Hippocampal formation (tissue), 2 donors: ENCODE data around the gene PNRC2.
"Not testable (repeated sequence)": the region's sequence is repeated elsewhere in the genome, so short reads cannot be mapped to it uniquely, and the experiment has no call there.

Source experiments
- DNase-seq, 2 donors: peaks; one replicate each; lab custom pipeline; 2025; lab: John Stamatoyannopoulos, UW

Gene PNRC2

DNA sequence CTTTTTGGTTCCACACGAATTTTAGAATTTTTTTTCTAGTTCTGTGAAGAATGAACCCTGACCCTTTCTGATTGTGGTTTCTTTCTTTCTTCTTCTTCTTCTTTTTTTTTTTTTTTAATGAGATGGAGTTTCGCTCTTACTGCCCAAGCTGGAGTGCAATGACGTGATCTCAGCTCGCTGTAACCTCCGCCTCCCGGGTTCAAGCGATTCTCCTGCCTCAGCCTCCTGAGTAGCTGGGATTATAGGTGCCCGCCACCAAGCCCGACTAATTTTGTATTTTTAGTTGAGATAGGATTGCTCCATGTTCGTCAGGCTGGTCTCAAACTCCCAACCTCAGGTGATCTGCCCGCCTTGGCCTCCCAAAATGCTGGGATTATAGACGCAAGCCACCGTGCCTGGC is 32.4 kb downstream of the PNRC2 start:
- DNase-seq = not testable (repeated sequence)

DNA sequence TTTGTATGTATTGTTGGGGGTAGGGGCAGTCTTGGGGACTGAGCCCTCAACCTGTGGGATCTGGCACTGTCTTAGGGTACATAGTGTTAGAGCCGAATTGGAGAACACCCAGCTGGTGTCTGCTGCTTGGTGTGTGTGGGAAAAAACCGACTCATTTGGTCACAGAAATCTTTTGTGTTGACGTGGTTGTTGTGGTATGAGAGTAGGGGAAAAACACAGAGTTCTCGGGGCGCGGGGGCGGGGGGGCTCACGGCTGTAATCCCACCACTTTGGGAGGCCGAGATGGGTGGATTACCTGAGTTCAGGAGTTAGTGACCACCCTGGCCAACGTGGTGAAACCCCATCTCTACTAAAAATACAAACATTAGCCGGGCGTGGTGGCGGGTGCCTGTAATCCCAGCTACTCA is 35.8 kb downstream of the PNRC2 start:
- no peak for DNase-seq

DNA sequence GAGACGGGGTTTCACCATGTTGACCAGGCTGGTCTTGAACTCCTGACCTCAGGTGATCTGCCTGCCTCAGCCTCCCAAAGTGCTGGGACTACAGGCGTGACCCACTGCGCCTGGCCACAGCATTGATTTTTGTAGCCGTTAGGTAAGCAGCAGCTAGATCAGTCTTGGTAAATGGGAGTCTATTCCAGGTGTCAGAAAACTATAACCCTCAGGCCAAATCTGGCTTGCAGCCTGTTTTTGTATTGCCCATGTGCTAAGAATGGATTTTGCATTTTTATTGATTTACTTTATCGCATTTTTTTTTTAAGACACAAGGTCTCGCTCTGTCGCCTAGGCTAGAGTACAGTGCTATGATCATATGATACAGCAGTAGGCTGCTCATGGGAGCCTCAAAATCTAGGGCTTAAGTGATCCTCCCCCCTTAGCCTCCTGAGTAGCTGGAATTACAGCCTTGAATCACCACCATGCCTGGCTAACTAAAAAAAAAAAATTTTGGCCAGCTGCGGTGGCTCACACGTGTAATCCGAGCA is 37.1 kb downstream of the PNRC2 start:
- no peak for DNase-seq

DNA sequence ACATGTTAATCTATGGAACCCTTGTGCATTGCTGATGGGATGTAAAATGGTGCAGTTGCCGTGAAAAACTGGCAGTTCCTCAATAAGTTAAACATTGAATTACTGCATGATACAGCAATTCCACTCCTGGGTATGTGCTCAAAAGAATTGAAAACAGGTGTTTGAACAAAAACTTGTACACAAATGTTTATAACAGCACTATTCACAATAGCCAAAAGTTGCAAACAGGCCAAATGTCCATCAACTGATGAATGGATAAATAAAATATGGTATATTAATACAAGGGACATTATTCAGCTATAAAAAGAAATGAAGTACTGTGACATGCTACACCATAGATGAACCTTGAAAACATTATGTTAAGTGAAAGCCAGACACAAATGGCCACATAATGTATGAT is 38.2 kb downstream of the PNRC2 start:
- no peak for DNase-seq

DNA sequence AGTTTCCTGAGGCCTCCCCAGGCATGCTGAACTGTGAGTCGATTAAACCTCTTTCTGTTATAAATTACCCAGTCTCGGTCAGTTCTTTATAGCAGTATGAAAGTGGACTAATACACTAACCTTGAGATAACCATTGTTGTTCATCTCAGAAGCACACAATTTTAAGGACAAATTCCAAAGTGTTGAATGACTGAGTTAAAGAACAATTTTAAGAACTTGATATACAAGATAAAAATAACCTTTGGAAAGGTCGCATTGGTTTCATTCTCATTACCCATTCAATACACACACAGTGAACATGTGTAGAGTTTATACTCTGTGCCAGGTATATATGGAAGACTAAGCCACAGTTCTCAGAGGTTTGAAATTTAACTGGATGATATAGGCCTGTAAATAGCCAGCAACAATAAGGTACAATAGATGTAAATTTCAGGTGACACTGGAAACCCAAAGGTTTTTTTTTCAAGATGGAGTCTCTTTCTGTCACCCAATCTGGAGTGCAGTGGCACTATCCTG is 39.6 kb downstream of the PNRC2 start:
- no peak for DNase-seq

DNA sequence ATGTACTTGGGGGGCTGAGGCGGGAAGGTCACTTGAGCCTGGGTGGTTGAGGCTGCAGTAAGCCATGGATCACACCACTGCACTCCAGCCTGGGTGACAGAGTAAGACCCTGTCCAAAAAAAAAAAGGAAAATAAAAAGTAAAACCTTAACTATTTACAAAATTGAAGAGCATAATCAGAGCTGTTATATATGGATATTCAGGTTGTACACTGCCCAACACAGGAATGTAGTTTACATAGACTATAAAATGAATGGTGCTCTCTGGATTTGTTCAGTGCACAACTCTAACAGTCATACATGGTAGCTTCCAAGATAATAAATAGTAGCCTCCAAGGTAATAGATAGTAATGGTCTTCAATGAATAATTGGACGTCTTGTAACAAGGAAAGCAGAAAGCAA is 43.1 kb downstream of the PNRC2 start:
- DNase-seq = no peak

DNA sequence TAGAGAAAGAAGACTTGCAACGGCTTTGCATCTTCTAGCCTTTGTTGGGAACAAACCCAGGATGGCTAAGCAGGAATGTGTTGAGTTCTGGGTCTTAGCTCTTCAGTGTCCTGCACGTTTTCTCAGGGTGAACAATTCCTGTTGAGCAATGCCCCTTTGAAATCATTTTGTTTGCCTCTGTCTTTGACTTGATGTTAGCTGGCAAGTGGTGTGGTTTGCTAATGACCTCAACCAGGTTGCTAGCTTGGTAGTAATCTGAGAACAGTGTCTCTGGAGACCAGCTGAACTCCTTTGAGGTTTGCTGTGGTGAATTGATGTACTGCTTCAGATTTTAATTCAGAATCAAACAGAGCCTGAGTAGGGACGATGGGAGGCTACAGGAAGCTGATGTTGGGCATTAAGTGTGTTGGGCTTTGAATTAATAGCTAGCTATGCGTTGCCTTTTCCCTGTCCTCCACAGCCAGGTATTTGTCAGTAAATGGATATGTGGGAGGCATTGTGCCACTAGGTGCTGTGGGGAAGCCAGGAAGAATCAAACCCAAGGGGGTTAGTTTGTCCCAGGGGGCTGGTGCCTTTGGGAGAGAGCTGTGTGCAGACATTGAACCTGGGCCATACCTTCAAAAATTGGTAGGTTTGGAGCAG is 43.8 kb downstream of the PNRC2 start:
- no peak for DNase-seq

DNA sequence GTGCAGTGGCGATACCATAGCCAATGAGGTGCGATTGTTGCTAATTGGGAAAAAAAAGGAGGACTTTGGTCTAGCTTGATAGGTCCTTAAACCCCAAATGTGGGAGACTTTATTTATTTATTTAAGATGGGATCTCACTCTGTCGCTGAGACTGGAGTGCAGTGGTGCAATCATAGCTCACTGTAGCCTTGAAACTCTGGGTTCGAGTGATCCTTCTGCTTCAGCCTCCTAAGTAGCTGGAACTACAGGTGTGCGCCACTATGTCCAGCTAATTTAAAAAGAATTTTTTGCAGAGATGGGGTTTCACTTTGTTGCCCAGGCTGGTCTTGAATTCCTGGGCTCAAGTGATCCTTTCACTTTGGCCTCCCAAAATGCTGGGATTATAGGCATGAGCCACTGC is 44.5 kb downstream of the PNRC2 start:
- no peak for DNase-seq

DNA sequence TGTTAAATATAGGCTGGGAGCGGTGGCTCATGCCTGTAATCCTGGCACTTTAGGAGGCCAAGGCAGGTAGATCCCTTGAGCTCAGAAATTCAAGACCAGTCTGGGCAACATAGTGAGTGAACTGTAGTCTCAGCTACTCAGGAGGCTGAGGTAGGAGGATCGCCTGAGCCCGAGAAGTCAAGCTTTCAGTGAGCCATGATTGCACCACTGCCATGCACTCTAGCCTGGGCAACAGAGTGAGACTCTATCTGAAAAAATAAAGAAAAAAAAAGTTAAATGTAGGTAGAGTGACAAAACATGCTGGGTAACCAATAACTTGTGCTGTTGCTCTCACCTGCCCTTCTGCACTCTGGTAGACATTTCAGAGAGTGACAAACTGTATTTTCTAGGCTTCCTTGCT is 45.5 kb downstream of the PNRC2 start:
- DNase-seq = no peak

DNA sequence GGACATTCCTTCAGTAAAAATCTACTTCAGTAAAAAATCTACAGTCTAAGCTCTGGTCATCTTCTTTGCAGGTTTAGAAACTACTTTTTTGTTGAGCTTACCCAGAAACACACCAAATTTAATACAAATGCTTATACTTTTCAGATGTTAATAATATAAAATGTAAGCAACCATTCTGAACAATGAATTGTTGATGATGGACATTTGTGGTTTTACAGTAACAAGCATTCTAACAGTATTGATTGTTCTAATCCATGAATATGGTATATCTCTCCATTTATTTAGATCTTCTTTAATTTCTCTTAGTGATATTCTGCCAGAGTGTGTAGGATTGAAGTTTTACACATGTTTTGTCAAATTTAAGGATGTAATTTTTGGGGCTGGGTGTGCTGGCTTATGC is 47.5 kb downstream of the PNRC2 start:
- no peak for DNase-seq

DNA sequence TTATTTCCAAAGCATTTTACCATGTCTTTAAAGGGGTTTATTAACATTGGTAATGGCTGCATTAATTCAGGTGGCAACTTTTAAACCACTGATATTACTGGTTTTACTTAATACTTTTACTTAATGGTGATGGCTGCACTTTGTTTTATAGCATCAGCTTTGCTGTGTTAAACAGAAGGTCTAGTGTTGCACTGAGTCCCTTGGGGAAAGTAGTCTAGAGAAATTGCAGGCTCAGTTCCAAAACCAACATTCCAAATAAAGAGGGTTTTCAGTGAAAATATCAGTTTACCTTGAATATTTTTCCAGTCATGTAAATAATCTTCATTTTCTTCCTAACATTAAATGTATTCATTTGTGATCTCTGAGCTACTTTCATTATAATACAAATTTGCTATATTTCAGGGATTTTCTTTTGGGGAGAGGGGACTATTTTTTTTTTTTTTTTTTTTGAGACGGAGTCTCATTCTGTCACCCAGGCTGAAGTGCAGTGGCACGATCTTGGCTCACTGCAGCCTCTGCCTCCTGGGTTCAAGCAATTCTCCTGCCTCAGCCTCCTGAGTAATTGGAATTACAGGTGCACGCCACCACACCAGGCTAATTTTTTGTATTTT is 49.1 kb downstream of the PNRC2 start:
- DNase-seq = not testable (repeated sequence)

DNA sequence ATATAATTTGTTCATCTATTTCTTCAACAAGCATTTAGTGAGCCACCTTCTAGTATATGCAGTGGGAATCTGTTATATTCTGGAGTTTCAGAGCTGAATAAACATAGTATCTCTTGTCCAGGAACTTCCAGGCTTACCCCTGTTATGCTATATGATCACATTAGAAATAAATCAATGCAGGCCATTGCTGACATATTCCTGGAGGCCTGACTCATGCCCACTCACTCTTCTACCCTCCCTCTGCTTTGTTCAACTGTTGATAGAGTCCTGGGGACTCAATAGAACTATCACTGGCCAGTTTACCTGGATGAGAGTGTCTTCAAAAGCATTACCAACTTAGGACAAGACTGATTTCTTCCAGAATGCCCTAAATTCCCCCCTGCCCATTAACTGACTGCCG is 49.8 kb downstream of the PNRC2 start:
- DNase-seq = no peak

DNA sequence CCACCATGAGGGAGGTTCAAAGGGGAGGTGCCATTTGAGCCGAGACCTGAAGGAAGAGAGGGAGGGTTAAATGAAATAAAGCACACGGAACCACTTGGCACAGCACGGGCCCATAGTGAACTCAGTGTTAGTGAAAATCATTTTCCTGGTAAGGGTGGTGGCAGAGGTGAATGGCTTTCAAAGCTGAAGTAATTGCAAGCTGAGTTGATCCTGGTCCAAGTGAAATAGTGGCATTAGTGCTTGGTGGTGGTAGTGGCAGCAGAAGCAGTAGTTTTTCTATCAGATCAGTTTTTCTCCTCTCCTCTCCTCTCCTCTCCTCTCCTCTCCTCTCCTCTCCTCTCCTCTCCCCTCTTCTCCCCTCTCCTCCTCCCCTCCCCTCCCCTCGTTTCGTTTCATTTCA is 51.0 kb downstream of the PNRC2 start:
- DNase-seq = no peak

DNA sequence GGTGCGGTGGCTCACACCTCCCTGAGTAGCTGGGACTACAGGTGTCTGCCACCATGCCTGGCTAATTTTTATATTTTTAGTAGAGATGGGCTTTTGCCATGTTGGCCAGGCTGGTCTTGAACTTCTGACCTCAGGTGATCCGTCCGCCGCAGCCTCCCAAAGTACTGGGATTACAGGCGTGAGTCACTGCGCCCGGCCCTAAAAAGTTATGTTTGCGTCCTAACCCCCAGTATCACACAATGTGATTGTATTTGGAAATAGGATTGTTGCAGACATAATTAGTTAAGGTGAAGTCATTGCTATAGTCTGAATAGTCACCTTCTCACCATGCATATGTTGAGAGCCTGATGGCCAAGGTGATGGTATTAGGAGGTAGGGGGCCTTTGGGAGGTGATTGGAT is 53.2 kb downstream of the PNRC2 start:
- DNase-seq = not testable (repeated sequence)
